Hypothalamus (tissue), 51 donors: ENCODE data around the gene RNF123.

Experiments used
- DNase-seq, 51 donors: peaks; one replicate each; lab custom pipeline; 2025; lab: John Stamatoyannopoulos, UW

RNF123 gene

GRCh38 chr3:49657208-49657915, 32.0 kb upstream of the RNF123 start:
- DNase-seq, result no peak

DNA sequence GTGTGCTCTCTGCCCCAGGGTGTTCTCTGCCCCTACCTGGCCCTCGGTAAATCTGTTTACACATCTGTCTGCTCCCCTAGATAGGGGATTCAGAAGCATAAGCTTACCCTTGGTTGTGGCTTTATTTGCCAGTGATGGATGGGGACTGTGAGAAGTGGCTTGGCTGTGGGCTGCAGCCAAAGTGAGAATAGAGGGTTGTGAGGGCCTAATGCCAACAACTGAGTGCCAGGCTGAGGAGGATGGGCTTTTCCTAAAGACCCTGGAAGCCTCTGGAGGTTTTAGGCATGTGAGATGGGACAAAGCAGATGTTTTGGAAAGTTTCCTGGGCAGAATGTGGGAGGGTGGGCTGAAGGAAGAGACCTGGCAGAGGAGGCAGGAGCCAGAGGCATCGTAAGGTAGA, 30.6 kb upstream of the RNF123 start:
- DNase-seq, result no peak

GRCh38 chr3:49659756-49660155, 29.6 kb upstream of the RNF123 start:
- DNase-seq, result no peak

DNA sequence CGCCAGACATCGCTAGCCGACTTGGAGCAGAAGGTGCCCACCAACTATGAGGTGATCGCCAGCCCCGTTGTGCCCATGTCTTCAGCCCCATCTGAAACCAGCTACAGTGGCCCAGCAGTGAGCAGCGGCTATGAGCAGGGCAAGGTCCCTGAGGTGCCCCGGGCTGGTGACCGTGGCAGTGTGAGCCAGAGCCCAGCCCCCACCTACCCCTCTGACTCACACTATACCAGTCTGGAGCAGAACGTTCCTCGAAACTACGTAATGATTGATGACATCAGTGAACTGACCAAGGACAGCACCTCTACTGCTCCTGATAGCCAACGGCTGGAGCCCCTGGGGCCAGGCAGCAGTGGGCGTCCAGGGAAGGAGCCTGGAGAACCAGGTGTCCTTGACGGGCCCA, 28.1 kb upstream of the RNF123 start:
- no peak for DNase-seq

- DNase-seq, result no peak
Observed at GRCh38 chr3:49662021-49662420, 27.3 kb upstream of the RNF123 start.

DNA sequence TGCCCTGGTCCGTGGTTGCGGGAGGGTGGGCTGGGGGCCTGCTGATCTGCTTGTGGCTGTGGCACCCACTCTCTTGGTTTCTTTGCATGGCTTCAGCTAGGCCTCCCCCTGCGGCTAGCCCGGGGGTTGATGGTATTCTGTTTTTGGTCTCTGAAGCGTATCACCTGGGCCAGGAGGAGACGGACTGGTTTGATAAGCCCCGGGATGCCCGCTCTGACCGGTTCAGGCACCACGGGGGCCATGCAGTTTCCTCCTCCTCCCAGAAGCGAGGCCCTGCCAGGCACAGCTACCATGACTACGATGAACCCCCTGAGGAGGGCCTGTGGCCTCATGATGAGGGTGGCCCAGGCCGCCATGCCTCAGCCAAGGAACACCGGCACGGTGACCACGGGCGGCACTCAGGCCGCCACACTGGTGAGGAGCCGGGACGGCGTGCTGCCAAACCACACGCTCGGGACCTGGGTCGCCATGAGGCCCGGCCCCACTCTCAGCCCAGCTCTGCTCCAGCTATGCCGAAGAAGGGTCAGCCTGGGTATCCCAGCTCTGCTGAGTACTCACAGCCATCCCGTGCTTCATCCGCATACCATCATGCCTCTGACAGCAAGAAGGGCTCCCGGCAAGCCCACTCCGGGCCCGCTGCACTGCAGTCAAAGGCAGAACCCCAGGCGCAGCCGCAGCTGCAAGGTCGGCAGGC, 26.5 kb upstream of the RNF123 start:
- no peak for DNase-seq

GRCh38 chr3:49663831-49664230, 25.5 kb upstream of the RNF123 start:
- DNase-seq, result no peak

- DNase-seq, result no peak
Observed at GRCh38 chr3:49664300-49664699, 25.1 kb upstream of the RNF123 start.

GRCh38 chr3:49665822-49666519, 23.4 kb upstream of the RNF123 start:
- DNase-seq, result no peak

DNA sequence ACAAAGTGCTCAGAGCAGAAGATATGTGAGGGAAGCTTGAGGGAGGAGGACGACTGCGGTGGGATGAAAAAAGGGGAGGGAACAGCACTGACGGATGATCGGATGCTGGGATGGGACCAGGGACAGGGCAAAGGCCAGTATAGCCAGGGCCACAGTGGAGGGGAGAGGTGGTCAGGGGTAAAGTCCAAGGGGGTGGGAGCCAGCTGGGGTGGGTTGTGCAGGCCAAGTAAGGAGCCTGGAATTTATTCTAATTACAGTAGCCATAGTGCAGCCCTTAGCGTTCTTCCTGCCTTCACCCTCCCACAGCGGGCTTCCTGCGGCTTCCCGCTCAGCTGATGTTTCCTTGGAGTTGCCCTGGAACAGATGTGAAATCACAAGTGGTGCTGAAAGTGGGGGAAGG, 22.8 kb upstream of the RNF123 start:
- DNase-seq, result no peak

- peak in 1 of 51 donors; percentile 55 for DNase-seq
Observed at GRCh38 chr3:49667701-49668413, 21.5 kb upstream of the RNF123 start.

DNA sequence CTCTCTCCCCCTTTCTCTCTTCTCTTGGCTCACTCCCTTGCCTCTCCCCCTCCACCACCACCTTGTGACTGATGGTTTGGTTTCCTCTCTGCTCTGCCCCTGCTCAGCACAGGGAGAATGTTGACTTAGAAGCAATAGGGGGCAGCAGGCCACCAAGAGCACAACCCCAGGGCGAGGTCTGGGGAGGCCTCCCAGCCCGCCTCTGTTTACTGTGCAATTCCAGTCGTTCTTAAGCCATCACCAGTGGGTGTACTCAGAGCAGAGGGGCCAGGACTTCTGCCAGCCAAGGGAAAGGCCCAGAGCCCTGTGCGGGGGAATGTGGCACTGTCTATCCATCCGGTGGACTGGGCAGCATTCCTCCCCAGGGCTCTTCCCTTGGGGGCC, 21.0 kb upstream of the RNF123 start:
- no peak for DNase-seq

DNA sequence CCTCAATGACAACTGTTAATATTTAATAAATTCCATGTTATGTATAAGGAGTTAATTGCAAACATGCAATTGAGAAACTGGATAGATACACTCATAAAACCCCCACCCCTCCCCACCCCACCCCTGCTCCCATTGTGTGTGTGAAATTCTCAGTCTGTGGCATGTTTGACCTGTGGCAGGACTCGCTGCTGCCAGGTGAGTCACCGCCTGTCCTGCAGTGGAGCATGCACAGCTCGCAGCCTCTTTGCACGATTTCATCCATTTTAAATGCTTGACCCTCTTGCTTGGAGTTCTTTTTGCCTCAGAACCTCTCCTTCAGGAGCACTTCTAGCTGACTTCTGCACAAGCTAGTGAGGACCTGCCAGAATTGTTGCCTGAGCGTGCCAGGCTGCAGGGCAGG, 20.5 kb upstream of the RNF123 start:
- no peak for DNase-seq

DNA sequence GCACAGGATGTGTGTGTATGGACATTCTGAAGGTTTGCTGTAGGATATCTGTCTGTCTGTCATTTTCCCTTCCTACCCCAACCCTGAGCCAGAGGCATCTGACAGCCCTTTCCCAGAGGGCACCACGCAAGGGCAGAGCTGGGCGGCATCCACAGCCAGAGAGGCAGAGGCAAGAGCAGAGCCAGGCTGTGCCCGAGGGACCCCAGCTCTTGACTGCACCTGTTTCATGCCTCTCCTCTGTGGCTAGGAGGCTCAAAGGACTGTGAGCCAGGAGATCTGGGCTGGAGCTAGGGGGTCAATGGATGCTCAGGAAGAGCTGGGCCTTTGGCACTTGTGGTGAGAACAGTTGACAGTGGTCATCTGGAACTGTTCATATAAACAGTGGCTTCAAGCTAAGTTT, 20.0 kb upstream of the RNF123 start:
- DNase-seq, result no peak

DNA sequence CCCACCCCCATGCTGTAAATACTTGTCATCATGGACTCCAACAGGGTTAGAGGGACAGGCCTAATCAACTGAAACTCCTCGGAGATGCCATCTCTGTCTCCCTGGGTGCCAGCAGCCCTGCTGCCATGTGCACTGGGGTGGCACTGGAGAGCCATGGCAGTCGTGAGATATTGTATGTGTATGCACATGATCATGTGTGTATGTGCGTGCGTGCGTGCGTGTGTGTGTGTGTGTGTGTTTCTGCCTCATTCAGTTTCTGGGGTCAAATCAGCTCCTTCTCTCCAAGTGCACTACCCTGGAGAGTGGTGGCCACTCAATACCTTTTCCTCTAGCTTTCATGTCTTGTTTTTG, 18.4 kb upstream of the RNF123 start:
- DNase-seq, result no peak

- no peak for DNase-seq
Observed at GRCh38 chr3:49671291-49672288, 17.8 kb upstream of the RNF123 start.

- DNase-seq, result no peak
Observed at GRCh38 chr3:49673121-49673714, 16.1 kb upstream of the RNF123 start.

DNA sequence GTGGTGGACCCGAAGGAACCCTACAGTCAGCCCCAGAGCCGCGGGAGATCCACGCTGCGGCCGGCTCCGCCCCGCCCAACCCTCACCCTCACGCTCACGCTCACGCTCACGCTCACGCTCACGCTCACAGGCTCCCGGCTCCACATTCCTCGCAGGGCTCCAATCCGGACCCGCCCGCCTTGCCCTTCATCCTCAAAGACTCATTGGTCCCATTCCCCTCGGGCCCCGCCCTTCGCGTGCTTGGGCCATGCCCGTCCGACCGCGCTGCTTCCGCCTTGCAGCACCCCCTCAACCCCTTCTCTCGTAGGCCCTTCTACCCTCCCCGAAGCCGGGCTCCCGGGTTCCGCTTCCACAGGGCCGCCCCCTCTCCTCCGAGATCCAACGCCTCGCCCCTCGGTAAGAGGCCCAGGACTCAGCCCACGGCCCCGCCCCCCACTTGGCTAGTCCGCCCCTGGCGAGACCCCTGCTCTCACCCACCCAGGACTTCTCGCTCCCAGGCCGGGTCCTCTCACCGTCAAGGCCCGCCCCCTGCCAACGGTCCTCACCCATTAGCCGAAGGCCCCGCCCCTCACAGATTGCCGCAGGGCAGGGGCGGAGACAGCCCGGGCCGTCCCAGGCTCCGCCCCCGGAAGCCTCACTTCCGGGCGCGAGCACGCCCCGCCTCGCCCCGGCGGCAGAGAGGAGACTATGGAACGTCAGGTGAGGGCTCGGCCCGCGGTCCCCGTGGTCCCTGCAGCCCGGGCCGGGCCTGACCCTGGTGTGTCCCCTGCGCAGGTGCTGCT, 15.5 kb upstream of the RNF123 start, which contains the start of gene APEH:
TSS of gene APEH (plus strand) at position 637 of the 782 bp plus-strand sequence. CDS start at position 688, 51 bp downstream.
- DNase-seq, result no peak

DNA sequence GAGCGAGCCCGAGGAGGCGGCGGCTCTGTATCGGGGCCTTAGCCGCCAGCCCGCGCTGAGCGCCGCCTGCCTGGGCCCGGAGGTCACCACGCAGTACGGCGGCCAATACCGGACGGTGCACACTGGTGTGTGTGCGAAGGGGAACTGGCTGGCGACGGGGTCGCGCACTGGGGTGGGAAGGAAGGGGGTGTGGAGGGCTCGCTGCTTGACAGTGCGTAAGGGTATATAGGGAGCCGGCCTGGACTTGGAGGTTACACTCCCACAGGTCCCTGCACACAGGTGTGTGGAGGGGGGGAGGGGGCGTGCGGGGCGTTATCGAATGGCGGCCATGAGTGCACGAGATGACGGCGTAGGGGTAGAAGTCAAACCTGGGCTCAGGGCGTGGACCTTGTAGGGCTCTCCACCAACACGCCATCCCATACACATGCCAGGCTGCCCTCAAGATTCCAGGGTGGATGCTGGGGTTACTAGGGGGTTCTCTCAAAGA, 14.8 kb upstream of the RNF123 start:
- DNase-seq, result no peak
